HepG2 (cell line): ENCODE data around the gene ZNF620. TPM values are rescaled to one million over a fixed set of nuclear protein-coding genes. Genes with fewer than 3 reads are reported as not detected.

Source experiments
- ATF1 ChIP-seq: IDR thresholded peaks from 2 replicates; pipeline ENCODE4 v1.6.1; 2016; ENCODE audit warnings: mild to moderate bottlenecking, control low read depth
- CEBPZ ChIP-seq: IDR thresholded peaks from 2 replicates; pipeline ENCODE4 v1.6.1; 2012; ENCODE audit warnings: low read length, improper control_type of control experiment
- IKZF5 ChIP-seq: IDR thresholded peaks from 2 replicates; pipeline ENCODE4 v1.6.1; 2018; ENCODE audit warnings: missing genetic modification reagents, mild to moderate bottlenecking, missing compliant biosample characterization
- MEIS2 ChIP-seq: sonication (generic); formaldehyde crosslinking; IDR thresholded peaks from 2 replicates; pipeline ENCODE4 v1.9.0; 2021; ENCODE audit warnings: mild to moderate bottlenecking, missing genetic modification reagents
- PHF8 ChIP-seq: sonication (generic); formaldehyde crosslinking; IDR thresholded peaks from 2 replicates; pipeline ENCODE4 v1.5.0; 2020; ENCODE audit warnings: missing genetic modification reagents
- RBM39 ChIP-seq: fragments of 200-400 bp; formaldehyde crosslinking; IDR thresholded peaks from one replicate; pipeline ENCODE4 v1.6.1; 2018; ENCODE audit warnings: antibody characterized with exemption, mild to moderate bottlenecking, low read depth, low read length; ENCODE audit not compliant: poor library complexity, severe bottlenecking
- RNF219 ChIP-seq: sonication (generic); formaldehyde crosslinking; IDR thresholded peaks from 2 replicates; pipeline ENCODE4 v1.5.0; 2020; ENCODE audit warnings: mild to moderate bottlenecking, missing genetic modification reagents
- SIX4 ChIP-seq: sonication (generic); formaldehyde crosslinking; IDR thresholded peaks from 2 replicates; pipeline ENCODE4 v1.4.0; 2020; ENCODE audit warnings: missing genetic modification reagents
- SKIL ChIP-seq: sonication (generic); formaldehyde crosslinking; IDR thresholded peaks from 2 replicates; pipeline ENCODE4 v1.8.0; 2022; ENCODE audit warnings: missing genetic modification reagents, mild to moderate bottlenecking, moderate library complexity, borderline replicate concordance
- SMAD3 ChIP-seq: sonication (generic); formaldehyde crosslinking; IDR thresholded peaks from 2 replicates; pipeline ENCODE4 v1.4.0; 2020; ENCODE audit warnings: missing genetic modification reagents
- TSC22D2 ChIP-seq: sonication (generic); formaldehyde crosslinking; IDR thresholded peaks from 2 replicates; pipeline ENCODE4 v1.5.1; 2020; ENCODE audit warnings: missing genetic modification reagents, mild to moderate bottlenecking, borderline replicate concordance
- ZBTB39 ChIP-seq: sonication (generic); formaldehyde crosslinking; IDR thresholded peaks from 2 replicates; pipeline ENCODE4 v1.5.0; 2020; ENCODE audit warnings: missing genetic modification reagents
- ZFP36 ChIP-seq: fragments of 150-350 bp; IDR thresholded peaks from 2 replicates; pipeline ENCODE4 v1.6.1; 2018; ENCODE audit warnings: borderline replicate concordance, low read length, low read depth; ENCODE audit not compliant: partially characterized antibody
- ZFP36L1 ChIP-seq: sonication (generic); formaldehyde crosslinking; IDR thresholded peaks from 2 replicates; pipeline ENCODE4 v1.8.0; 2022; ENCODE audit warnings: mild to moderate bottlenecking, missing genetic modification reagents, moderate library complexity
- ZNF550 ChIP-seq: sonication (generic); formaldehyde crosslinking; IDR thresholded peaks from 2 replicates; pipeline ENCODE4 v1.4.0; 2020; ENCODE audit warnings: mild to moderate bottlenecking, missing genetic modification reagents, borderline replicate concordance
- ZNF598 ChIP-seq: sonication (generic); formaldehyde crosslinking; IDR thresholded peaks from 2 replicates; pipeline ENCODE4 v1.5.1; 2020; ENCODE audit warnings: mild to moderate bottlenecking, missing genetic modification reagents, borderline replicate concordance
- ZNF607 ChIP-seq: sonication (generic); formaldehyde crosslinking; IDR thresholded peaks from 2 replicates; pipeline ENCODE4 v1.5.1; 2020; ENCODE audit warnings: missing genetic modification reagents, mild to moderate bottlenecking, borderline replicate concordance
- polyA plus RNA-seq, 8 experiments: library from polyadenylated mRNA; depleted of rRNA in 3 of 8; stranded (reverse) in 7 of 8; unstranded in 1 of 8; fragments of >200 nt; fragmentation: Illumina TruSeq in 4 of 8; extraction: Trizol in 4 of 8; gene quantifications; 2 replicates each; pipeline versions ENCODE4 v1.2.1 to v1.2.3, GENCODE V29; 2011 to 2016; ENCODE audit warnings: low read depth in 4 of 8, missing spikeins in 1 of 8, mixed read lengths in 1 of 8; ENCODE audit not compliant: insufficient read depth in 1 of 8
- total RNA-seq, 5 experiments: library from RNA; depleted of rRNA; stranded (reverse); fragments of >200 nt; fragmentation: Illumina TruSeq; extraction: Trizol; gene quantifications; 2 replicates each; pipeline ENCODE4 v1.2.3, GENCODE V29; 2016; ENCODE audit warnings: low read depth in 1 of 5

ZNF620 gene
- total and polyA plus RNA-seq, 2 of the 13 experiments (the other 11 are each of a cell fraction or from before 2014, with no cell fraction given) = 2.3 to 12.2 TPM

GRCh38 chr3:40524568-40525285, 18.9 kb downstream of the ZNF620 start, which contains the start of gene ZNF621 (continued):
- TF ChIP-seq SIX4 = peak; percentile 61
- no peak for TF ChIP-seq ZNF550 (CRISPR knock-in tag)
- TF ChIP-seq RBM39 = peak; percentile 80
- TF ChIP-seq ZBTB39 (CRISPR knock-in tag) = no peak
- TF ChIP-seq ZNF607 (CRISPR knock-in tag) = peak; percentile 82; the same call in 1 of the 2 replicates
- no peak for TF ChIP-seq ZFP36
- no peak; the same call in 1 of the 2 replicates for TF ChIP-seq ATF1 (CRISPR knock-in tag)
- peak; percentile 77; the same call in 1 of the 2 replicates for TF ChIP-seq MEIS2
- no peak for TF ChIP-seq CEBPZ
- peak; percentile 98 for TF ChIP-seq PHF8 (CRISPR knock-in tag)
- no peak for TF ChIP-seq RNF219 (CRISPR knock-in tag)
- TF ChIP-seq TSC22D2 (CRISPR knock-in tag) = no peak; the same call in 1 of the 2 replicates
- TF ChIP-seq IKZF5 (CRISPR knock-in tag) = peak; percentile 79
- peak; percentile 83; the same call in 1 of the 2 replicates for TF ChIP-seq ZNF598 (CRISPR knock-in tag)
- TF ChIP-seq ZFP36L1 = 0 out of 2 replicates have a peak, but pooled peaks have one; percentile 44
- TF ChIP-seq SMAD3 (CRISPR knock-in tag) = no peak
- no peak for TF ChIP-seq SKIL (CRISPR knock-in tag)
